GM18517 (cell line): Measurements from ENCODE around the gene HYAL1.
"Not testable (repeated sequence)": the region's sequence is repeated elsewhere in the genome, so short reads cannot be mapped to it uniquely, and the experiment has no call there.

ENCODE experiments used
- ATAC-seq: cut with Tn5 transposase; IDR thresholded peaks from one replicate; pipeline ENCODE4 v1.9.1; 2021; ENCODE audit warnings: mild to moderate bottlenecking, moderate library complexity; ENCODE audit not compliant: unreplicated experiment

The HYAL1 gene

DNA sequence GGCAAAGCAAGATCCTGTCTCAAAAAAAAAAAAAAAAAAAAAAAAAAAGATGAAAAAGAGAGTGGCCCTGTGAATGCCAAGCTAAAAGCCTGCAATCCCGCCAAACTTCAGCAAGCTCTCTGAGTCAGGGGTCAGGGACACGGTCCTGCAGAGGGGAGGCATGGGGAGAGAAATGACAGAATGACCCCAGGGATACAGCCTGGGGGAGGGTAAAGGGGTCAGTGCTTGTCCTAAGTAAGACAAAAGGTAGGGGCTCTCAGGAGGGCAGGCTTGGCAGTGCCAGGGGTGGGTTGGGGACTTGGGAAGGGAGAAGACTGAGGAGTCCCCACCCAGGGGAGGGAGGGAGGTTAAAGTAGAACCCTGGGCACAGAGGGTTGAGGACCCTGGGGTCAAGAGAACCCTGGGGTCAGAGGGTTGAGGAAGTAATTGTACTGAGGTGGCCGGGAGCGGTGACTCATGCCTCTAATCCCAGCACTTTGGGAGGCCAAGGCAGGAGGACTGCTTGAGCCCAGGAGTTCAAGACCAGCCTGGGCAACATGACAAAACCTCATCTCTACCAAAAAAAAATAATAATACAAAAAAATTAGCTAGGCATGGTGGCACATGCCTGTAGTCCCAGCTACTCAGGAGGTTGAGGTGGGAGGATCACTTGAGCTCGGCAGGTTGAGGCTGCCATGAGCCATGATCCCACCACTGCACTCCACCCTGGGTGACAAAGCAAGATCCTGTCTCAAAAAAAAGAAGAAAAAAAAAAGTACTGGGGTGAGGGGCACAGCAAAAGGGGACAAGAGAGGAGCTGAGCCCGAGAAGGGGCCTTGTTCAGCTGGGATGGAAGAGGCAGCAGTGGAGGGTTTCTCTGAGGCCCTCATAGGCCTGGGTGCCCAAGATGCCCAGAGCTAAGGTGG lies 39.6 kb downstream of the HYAL1 start:
- no peak for ATAC-seq

DNA sequence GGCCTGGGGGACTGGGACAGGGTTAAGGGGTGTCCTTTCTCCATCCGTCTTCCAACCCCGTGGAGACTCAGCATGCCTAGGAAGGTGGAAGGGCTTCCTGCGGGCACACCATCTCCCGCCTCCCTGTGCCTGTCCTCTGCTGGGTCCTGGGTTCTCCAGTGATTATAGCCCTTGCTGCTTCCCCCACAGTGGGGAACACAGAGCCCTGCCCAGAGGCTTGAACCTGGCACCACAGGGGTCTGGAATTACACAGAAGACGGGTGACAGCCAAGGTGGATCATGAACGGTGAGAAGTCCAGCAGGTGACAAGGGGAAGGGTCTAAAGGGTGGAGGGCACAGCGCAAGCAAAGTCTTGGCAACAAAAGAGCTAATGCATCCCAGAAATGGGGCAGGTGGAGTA lies 40.6 kb downstream of the HYAL1 start:
- no peak for ATAC-seq

DNA sequence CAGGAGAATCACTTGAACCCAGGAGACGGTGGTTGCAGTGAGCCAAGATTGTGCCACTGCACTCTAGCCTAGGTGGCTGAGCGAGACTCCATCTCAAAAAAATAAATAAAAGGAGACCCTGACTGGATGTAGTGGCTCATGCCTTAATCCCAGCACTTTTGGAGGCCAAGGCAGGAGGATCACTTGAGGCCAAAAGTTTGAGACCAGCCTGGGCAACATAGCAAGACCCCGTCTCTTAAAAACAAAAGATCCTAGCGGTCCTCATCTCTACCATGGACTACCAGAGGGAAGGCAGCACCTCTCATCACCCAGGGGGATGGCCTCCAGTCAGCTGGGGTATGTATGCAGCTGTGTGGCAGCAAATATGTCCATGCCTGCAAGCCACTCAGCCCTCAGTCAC lies 41.2 kb downstream of the HYAL1 start:
- not testable (repeated sequence) for ATAC-seq

GRCh38 chr3:50261505-50261904 lies 41.9 kb downstream of the HYAL1 start:
- ATAC-seq: no peak

- ATAC-seq: no peak
Measured at GRCh38 chr3:50260942-50261441, 42.4 kb downstream of the HYAL1 start.

GRCh38 chr3:50260027-50260941 lies 43.1 kb downstream of the HYAL1 start:
- peak; percentile 60 for ATAC-seq

DNA sequence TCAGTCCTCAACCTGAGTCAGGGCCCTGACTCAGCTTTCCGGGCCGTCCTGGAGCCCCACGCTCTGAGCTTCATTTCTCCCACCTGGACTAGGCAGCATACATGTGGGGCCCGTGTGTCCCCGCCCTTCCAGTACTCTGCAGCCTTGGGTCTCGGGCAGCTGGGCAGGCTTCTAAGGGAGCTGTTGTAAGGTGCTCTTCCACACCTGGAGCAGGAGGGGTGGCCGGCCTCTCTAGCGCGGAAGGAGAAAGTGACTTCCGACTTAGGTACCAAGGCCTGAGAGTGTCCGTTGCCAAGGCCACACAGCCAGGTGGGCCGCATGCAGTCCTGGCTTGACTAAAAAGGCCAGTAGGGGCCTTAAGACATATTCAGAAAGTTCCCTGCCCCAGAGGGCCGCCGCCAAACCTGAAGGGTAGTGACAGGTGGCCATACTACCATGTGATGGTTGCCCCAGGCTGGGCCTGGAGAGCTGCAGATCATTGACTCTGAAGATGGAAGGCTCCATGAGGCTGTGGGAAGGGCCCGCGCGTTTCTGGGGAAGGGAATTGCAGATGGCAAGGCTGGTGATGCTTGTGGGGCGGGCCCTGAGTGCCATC lies 43.8 kb downstream of the HYAL1 start:
- ATAC-seq: peak; percentile 32

GRCh38 chr3:50258979-50259378 lies 44.4 kb downstream of the HYAL1 start:
- ATAC-seq: no peak

GRCh38 chr3:50258029-50258680 lies 45.2 kb downstream of the HYAL1 start:
- ATAC-seq: no peak

DNA sequence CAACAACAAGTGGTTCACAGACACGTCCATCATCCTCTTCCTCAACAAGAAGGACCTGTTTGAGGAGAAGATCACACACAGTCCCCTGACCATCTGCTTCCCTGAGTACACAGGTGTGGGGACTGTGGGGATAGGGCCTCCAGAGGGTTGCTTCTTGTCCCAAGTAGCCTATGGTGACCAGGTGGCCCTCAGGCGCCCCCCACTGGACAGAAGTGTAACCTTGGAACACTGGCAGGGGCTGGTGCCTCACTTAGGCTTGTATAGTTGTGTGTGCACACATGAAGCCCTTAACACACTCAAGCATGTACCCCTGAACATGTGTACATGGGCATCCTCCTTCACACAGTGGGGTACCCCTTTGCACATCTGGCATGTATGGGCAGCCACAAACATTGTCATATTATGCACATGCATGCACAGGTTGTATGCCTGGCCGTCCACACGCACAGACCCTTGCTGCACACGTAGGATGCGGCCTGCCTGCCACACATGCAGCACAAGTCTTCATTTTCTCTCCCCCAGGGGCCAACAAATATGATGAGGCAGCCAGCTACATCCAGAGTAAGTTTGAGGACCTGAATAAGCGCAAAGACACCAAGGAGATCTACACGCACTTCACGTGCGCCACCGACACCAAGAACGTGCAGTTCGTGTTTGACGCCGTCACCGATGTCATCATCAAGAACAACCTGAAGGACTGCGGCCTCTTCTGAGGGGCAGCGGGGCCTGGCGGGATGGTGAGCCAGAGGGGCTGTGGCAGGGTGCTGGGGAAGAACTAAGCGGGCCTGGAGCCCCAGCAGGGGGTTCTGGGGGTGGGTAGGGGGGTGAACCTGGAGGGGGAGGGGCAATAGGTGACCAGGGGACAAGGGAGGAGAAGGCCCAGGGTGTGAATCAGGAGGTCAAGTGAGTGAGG lies 46.1 kb downstream of the HYAL1 start:
- no peak for ATAC-seq

GRCh38 chr3:50255251-50255615 lies 48.1 kb downstream of the HYAL1 start:
- ATAC-seq: no peak

DNA sequence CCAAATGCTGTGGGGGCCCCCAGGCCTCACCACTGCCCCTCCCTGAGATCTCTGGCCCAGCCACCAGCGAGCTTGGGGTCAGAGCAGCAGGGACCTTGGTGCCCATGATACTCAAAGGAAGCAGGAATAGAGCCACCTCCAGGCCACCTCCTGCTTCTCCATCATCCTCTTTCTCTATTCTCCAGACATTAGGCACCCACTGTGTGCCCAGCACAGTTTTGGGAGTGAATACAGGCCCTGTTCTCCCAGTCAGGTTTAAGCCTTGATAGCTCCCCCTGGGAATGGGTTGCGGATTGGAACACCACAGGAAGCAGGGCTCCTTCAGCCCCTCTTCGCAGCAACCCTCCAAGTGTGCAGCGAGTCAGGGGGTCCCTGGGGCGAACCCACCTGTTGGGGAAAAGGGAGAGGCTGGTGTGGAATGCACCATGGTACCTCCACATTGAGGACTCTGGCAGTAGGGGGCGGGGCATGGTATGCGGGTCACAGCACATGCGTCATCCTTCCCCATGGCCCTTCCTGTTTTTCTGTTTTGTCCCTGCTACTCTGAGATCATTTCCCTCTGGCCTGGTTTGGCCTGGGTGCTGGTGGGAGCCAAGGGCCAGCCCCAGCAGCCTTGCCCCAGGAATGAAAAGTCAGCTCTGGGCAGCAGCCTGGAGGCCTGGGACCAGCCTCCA lies 48.7 kb downstream of the HYAL1 start:
- ATAC-seq: no peak

DNA sequence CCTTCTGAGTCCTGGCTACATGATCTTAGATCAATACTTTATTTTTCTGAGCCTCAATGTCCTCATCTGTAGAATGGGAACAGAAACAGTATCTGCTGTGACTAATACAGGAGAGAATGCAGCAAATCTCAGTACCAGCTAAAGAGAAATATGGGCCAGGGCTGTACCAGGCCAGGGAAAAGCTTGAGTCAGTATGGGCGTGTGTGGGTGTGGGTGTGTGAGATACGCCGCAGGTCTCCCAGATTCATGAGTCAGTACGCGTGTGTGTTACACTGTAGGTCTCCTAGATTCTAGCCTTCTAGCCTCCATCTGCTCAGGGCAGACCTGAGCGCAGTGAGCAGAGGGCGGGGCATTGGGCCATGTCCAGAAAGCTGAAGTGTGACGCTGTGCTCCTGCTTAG lies 52.2 kb downstream of the HYAL1 start:
- no peak for ATAC-seq

- no peak for ATAC-seq
Measured at GRCh38 chr3:50250514-50250913, 52.9 kb downstream of the HYAL1 start.
